Liver (tissue), 3 donors: ENCODE results near the gene KPNA6.

Experiments
- GABPA ChIP-seq, 2 donors: IDR thresholded peaks in 1 of 2; conservative IDR thresholded peaks in 1 of 2; 2 replicates each; pipeline ENCODE4 v1.6.1; 2016; ENCODE audit warnings: antibody characterized with exemption in 2 of 2, mild to moderate bottlenecking in 1 of 2, moderate library complexity in 1 of 2
- JUND ChIP-seq, 2 donors: IDR thresholded peaks; 2 replicates each; pipeline ENCODE4 v1.6.1; 2016; ENCODE audit warnings: antibody characterized with exemption in 2 of 2
- NR2F2 ChIP-seq: IDR thresholded peaks from 2 replicates; pipeline ENCODE4 v1.6.1; 2016; ENCODE audit warnings: antibody characterized with exemption
- RAD21 ChIP-seq, 2 donors: IDR thresholded peaks; 2 replicates each; pipeline ENCODE4 v1.6.1; 2016; ENCODE audit warnings: antibody characterized with exemption in 2 of 2, mild to moderate bottlenecking in 2 of 2
- RXRA ChIP-seq, 2 donors: IDR thresholded peaks; 2 replicates each; pipeline ENCODE4 v1.6.1; 2017 to 2018; ENCODE audit warnings: antibody characterized with exemption in 2 of 2, mild to moderate bottlenecking in 1 of 2
- SP1 ChIP-seq: IDR thresholded peaks from 2 replicates; pipeline ENCODE4 v1.6.1; 2018; ENCODE audit warnings: antibody characterized with exemption, mild to moderate bottlenecking
- YY1 ChIP-seq: IDR thresholded peaks from 2 replicates; pipeline ENCODE4 v1.6.1; 2016; ENCODE audit warnings: antibody characterized with exemption, mild to moderate bottlenecking
- TF ChIP-seq, protein P1 (sequence below): fragments of 150-350 bp; IDR thresholded peaks from 2 replicates; pipeline ENCODE4 v1.5.1; 2017; ENCODE audit warnings: improper control_type of control experiment, low read depth, low read length; ENCODE audit not compliant: missing input control
- TF ChIP-seq, protein P2 (sequence below): IDR thresholded peaks from 2 replicates; pipeline ENCODE4 v1.6.1; 2016; ENCODE audit warnings: antibody characterized with exemption, mild to moderate bottlenecking
- donor health status: healthy.
- donor health status: healthy.

DNA sequence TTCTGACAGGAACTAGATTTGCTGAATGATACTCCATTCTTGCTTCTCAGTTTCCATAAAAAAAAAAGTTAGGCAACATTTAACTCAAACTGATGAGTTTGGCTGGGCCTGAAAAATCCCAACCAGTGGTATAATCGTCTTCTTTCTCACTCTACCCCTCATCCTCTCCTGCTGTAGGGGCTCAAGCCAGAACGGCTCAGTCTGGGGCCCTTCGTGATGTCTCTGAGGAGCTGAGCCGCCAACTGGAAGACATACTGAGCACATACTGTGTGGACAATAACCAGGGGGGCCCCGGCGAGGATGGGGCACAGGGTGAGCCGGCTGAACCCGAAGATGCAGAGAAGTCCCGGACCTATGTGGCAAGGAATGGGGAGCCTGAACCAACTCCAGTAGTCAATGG, 73.2 kb downstream of the KPNA6 start:
- TF ChIP-seq, protein P1, sequence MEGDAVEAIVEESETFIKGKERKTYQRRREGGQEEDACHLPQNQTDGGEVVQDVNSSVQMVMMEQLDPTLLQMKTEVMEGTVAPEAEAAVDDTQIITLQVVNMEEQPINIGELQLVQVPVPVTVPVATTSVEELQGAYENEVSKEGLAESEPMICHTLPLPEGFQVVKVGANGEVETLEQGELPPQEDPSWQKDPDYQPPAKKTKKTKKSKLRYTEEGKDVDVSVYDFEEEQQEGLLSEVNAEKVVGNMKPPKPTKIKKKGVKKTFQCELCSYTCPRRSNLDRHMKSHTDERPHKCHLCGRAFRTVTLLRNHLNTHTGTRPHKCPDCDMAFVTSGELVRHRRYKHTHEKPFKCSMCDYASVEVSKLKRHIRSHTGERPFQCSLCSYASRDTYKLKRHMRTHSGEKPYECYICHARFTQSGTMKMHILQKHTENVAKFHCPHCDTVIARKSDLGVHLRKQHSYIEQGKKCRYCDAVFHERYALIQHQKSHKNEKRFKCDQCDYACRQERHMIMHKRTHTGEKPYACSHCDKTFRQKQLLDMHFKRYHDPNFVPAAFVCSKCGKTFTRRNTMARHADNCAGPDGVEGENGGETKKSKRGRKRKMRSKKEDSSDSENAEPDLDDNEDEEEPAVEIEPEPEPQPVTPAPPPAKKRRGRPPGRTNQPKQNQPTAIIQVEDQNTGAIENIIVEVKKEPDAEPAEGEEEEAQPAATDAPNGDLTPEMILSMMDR = no peak
- TF ChIP-seq YY1 = no peak
- no peak for TF ChIP-seq RAD21 (IDR thresholded peaks at IDR 0.05)
- TF ChIP-seq GABPA (IDR thresholded peaks at IDR 0.05 in 1 of 2, conservative IDR thresholded peaks at IDR 0.05 in 1 of 2) = no peak
- TF ChIP-seq, protein P2, sequence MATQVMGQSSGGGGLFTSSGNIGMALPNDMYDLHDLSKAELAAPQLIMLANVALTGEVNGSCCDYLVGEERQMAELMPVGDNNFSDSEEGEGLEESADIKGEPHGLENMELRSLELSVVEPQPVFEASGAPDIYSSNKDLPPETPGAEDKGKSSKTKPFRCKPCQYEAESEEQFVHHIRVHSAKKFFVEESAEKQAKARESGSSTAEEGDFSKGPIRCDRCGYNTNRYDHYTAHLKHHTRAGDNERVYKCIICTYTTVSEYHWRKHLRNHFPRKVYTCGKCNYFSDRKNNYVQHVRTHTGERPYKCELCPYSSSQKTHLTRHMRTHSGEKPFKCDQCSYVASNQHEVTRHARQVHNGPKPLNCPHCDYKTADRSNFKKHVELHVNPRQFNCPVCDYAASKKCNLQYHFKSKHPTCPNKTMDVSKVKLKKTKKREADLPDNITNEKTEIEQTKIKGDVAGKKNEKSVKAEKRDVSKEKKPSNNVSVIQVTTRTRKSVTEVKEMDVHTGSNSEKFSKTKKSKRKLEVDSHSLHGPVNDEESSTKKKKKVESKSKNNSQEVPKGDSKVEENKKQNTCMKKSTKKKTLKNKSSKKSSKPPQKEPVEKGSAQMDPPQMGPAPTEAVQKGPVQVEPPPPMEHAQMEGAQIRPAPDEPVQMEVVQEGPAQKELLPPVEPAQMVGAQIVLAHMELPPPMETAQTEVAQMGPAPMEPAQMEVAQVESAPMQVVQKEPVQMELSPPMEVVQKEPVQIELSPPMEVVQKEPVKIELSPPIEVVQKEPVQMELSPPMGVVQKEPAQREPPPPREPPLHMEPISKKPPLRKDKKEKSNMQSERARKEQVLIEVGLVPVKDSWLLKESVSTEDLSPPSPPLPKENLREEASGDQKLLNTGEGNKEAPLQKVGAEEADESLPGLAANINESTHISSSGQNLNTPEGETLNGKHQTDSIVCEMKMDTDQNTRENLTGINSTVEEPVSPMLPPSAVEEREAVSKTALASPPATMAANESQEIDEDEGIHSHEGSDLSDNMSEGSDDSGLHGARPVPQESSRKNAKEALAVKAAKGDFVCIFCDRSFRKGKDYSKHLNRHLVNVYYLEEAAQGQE = no peak
- TF ChIP-seq SP1 = no peak
- no peak for TF ChIP-seq RXRA (IDR thresholded peaks at IDR 0.05)
- TF ChIP-seq JUND (IDR thresholded peaks at IDR 0.05) = no peak
- no peak for TF ChIP-seq NR2F2
